Right renal cortex interstitium (tissue), 3 donors: ENCODE results near the gene TRMT112. TPM values are rescaled to one million over a fixed set of nuclear protein-coding genes. Genes with fewer than 3 reads are reported as not detected.
A peak's percentile ranks its signal among the peaks of the same experiment; 100 is the strongest.

Experiments used
- DNase-seq, 3 donors: peaks; one replicate each; pipeline ENCODE4 v3.0.0-alpha.2; 2013; ENCODE audit warnings: low read depth in 3 of 3, low spot score in 2 of 3
- polyA plus RNA-seq, 3 donors: library from polyadenylated mRNA; unstranded; fragments of 120-200 nt; gene quantifications; one replicate each; pipeline ENCODE4 v1.2.1, GENCODE V29; 2013; ENCODE audit not compliant: insufficient read length in 3 of 3

Gene TRMT112
- polyA plus RNA-seq, result 100 to 1,000 TPM; 191 to 224 (median 220) TPM

DNA sequence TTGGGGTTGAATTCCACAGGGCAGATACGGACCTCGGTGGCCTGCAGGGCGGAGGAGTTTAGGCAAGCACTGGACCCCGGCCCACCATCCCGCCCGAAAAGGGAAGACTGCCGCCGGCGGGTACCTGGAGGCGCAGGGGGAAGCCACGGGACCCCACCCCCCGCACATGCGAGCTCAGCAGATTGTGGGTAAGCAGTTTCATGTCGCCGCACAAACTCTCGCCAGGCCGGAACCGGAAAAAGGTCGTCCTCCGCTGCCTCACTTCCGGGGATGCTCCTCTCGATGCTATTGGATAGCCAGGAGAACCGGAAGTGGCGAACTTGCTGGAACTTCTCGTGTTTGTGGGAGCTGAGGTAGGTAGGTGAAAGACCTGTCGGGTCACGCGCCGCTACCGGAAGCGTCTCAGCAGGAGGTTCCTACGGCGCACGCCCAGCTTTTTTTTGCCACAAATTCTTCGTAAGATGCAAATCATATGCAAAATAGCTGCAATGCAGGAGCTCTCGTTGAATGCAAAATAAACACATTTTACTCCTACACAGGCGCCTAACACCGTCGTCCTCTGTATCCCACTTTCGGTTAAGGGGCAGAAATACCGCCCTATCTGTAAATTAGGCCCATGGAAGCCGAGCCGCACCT lies at the start of gene TRMT112:
TSS of gene TRMT112 (minus strand) at position 235 of the 636 bp plus-strand sequence. CDS start at position 202, 33 bp downstream.
- DNase-seq, result peak; percentile 89 to 93 (median 91)

DNA sequence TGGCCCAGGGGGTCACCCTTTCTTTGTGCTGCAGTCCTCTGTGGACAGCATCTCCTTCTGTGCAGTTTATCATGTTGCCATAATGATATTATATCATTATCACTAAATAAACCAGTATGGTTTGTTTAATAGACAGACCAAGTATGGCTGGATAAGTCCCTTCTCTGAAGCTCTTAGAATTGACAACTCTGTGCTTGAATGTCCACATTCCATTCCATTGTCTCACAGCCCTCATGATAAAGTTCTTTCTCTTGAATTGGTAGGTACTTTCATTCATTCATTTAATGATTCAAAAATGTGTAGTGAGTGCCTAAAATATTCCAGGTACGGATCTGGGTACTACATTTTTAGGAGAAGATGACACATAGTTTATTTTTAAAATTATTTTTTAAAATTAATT lies 49.4 kb upstream of the TRMT112 start:
- no peak for DNase-seq

DNA sequence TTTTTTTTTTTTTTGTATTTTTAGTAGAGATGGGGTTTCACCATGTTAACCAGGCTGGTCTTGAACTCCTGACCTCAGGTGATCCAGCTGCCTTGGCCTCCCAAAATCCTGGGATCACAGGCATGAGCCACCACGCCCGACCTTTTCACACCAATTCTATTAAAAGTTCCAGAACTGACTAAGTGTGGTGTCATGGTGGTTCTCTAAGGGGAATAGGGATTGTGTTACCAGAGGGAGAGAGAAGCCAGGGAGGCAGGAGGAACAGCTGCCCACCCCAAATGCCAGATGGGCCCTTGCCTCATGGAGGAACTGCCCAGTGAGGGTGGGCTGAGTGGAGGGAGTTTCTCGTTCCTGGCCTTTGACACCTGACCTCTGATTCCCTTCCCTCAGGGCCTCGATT lies 47.6 kb upstream of the TRMT112 start:
- DNase-seq, result no peak

DNA sequence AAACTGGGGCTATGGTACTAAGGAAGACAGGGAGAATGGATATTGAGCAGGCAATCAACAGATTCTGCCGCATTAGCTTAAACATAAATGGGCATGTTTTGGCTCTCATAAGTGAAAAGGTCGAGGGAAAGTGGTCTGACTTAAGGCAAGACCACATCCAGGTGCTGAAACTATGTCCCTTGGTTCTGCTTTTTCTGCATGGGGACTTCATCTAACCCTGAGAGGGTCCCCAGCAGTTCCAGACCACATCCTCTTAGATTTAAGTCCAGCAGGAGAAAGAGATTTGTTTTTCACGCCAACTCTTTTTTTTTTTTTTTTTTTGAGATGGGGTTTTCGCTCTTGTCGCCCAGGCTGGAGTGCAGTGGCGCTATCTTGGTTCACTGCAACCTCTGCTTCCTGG lies 47.1 kb upstream of the TRMT112 start:
- DNase-seq, result no peak

DNA sequence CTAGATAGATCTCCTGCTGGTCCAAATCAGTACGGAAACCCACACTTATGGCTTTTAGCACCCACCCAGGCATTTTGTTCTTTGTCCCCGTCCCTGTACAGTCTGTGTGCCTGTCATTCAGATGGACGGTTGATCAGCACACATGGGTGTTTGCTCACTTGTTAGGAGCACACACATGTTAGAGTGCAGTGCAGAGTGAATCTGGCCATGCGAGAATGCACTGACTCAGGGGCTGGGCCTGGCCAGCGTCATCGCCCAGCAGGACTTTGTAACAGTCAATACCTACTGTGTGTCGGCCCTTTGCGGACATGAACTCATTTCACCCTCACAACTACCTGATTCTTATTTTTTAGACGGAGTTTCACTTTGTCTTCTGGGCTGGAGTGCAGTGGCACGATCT lies 45.0 kb upstream of the TRMT112 start:
- DNase-seq, result no peak

DNA sequence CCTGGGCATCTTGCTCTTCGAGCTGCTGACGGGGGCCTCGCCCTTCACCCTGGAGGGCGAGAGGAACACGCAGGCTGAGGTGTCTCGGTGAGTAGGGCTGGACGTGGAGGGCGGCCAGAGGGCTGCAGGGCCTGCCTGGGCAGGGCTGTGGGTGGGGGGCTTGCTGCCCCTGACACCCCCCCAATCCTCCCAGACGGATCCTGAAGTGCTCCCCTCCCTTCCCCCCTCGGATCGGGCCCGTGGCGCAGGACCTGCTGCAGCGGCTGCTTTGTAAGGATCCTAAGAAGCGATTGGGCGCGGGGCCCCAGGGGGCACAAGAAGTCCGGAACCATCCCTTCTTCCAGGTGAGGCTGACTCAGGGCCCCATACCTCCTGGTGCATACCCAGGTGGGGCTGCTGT lies 44.3 kb upstream of the TRMT112 start:
- no peak for DNase-seq

DNA sequence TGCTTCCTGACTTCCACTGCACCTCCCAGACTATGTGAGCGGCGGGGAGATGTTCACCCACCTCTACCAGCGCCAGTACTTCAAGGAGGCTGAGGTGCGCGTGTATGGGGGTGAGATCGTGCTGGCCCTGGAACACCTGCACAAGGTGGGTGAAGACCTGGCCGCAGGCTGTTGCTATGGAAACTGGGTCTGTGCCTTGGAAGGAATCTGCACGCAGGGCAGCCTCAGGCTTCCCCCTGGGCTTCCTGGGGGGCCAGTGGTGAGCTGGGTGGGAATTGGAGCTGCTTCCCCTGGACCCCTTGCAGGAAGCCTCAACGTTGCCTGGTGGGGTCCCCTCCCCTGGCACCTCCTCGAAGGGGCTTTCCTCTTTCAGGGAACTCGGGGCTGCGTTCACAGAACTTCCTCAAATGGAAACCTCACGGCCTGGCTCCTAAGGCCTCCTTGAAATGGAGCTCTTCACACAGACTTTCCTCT lies 43.1 kb upstream of the TRMT112 start:
- DNase-seq, result no peak

DNA sequence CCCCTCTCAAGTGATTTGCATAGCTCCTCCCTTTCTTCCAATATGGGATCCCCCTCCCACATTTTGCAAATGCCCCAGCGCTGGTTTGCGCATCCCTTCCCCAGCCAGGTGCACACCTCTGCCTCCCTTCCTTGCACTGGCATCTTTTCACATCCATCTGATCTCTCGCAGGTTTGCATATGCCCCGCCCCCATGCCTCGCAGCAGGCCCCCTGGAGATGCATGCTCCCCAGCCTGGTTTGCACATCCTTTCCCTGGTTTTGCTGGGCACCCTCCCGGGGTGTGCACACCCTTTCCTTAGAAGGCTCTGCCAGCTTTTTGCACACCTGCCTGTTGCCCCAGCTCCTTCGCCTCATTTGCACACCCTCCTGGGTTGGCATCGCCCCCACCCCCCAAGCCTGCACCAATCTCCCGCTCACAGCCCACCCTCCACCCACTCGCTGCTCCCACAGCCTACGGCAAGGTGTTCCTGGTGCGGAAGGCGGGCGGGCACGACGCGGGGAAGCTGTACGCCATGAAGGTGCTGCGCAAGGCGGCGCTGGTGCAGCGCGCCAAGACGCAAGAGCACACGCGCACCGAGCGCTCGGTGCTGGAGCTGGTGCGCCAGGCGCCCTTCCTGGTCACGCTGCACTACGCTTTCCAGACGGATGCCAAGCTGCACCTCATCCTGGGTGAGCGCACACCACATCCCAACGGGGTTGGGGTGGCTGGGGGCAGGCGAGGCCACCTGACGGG lies 42.5 kb upstream of the TRMT112 start:
- DNase-seq, result no peak

DNA sequence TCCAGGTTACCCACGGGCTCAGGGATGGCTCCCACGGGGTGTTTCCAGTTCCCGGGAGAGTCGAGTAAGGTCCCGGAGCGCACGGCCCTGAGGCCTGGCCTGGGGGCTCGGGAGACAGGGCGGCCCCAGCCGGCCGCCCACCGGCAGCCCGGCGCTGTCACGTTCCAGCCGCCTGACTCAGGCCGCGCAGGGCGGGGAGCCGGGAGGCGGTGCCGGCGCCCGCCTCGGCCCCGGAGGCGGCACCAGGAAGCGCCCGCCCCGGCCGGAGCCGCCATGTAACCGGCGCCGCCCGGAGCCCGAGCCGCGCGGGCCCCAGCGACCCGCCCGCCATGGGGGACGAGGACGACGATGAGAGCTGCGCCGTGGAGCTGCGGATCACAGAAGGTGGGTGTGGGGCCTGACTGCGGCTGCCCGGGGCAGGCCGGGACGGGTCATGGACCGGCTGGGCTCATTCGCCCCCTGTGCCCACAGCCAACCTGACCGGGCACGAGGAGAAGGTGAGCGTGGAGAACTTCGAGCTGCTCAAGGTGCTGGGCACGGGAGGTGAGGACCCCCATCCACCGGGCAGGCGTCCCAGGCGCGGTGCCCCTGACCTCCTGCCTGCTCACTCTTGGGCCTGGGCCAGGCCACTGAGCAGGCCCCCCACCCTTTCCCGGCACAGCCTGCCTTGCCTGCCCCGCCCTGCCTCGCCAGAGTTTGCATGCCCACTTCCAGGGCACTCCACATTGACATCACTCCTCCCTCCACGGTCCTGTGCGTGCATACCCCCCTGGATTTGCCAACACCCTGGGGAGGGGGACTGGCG lies 41.8 kb upstream of the TRMT112 start, which contains the start of gene RPS6KA4:
TSS of gene RPS6KA4 (plus strand) at position 256 of the 805 bp plus-strand sequence. CDS start at position 330, 74 bp downstream.
- no peak for DNase-seq

DNA sequence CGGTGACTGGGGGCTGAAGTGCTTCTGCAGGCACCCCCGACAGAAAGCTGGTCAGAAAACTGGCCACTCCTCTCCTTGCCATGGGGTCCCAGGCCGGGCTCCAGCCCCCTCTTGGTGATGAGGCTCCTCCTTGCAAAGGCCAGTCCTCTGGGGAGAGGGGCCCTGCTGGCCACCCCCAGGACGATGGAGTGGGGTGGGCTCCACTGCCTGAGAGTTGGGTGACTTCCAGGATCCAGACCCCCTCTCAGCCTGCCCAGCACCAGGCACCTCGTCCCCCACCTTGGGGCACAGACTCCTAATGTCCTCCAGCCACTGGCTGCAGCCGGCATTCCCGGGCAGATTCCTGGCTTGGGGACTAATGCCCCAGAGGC lies 41.2 kb upstream of the TRMT112 start:
- no peak for DNase-seq

DNA sequence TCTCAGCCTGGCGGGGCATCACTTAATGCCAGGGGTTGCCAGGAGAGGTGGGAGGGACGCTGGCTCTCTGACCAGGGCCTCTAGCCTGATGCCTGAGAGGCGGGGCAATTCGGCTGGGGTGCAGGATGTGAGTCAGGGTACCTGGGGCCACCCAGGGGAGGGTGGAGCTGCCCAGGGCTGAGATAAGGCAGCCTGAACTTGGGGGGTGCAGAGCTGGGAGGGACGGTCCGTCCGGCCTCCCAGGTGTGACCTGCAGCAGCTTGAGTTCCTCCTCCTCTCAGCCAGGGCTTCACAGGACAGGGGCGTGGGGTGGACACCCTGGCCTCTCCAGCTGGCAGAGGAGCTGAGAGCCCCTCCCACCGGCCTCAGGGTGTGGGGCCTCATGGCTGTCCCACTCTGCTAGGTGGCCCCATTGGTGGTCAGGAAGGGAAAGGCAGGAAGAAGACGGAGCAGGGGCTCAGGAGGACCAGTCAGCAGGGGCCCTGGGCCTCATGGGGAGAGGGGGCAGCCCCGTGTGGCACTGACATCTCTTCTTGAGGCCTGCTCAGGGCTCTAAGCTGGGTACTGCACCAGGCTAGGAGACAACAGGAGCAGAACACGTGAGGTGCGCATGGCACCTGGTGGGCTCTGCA lies 40.7 kb upstream of the TRMT112 start:
- DNase-seq, result no peak

DNA sequence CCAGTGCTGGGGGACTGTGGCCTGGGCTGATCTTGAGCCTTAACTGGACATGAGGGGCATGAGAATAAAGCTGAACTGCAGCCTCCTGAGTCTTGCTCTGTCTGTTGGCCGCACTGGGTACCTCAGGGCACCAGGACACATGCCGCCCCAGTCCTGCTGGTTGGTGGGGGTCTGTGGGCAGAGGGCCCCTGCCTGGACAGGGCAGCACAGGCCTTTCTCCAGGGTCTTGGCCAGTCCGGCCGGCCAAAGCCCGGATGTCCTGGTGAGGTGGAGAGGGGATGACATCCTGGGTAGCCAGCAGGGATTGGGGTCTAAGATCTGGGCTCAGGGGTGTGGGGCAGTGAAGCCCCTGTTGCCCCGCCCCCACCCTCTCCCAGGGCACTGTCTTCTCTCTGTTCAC lies 40.1 kb upstream of the TRMT112 start:
- DNase-seq, result no peak

DNA sequence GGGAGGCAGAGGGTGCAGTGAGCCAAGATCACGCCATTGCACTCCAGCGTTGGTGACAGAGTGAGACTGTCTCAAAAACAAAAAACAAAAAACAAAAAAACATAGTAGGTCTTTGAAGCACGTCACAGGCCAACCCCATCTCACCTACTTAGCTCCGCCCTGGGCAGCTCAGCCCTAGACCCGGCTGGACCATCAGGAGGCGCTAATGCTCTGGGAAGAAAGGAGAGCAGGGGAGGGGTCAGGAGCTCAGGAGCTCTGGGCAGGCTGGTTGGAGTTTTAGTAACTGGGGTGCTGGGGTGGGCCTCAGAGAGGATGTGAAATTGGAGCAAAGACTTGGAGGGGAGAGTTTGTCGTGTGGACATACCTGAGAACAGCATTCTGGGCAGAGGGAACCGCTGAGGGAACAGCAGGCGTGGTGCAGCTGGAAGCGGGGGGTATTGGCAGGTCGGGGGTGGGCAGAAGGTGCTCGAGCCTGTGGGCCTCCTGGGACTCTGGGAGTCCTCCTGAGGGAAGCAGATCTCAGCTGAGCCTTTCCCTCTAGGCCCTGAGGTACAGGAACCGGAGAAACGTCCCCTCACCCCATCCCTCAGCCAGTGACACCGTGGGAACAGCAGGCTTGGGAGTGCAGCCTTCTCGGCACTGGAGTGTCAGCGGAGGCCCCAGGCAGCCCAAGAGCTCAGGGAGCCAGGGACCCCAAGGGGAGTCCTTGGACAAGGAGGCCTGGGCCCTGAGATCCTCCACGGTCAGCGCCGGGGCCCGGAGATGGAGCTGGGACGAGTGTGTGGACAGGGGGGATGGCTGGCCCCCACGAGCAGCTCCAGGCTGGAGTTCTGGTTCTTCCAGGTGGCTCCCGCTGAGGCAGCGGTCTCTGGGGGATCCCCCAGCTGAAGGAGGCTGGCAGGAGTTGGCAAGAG lies 39.4 kb upstream of the TRMT112 start:
- DNase-seq, result no peak

DNA sequence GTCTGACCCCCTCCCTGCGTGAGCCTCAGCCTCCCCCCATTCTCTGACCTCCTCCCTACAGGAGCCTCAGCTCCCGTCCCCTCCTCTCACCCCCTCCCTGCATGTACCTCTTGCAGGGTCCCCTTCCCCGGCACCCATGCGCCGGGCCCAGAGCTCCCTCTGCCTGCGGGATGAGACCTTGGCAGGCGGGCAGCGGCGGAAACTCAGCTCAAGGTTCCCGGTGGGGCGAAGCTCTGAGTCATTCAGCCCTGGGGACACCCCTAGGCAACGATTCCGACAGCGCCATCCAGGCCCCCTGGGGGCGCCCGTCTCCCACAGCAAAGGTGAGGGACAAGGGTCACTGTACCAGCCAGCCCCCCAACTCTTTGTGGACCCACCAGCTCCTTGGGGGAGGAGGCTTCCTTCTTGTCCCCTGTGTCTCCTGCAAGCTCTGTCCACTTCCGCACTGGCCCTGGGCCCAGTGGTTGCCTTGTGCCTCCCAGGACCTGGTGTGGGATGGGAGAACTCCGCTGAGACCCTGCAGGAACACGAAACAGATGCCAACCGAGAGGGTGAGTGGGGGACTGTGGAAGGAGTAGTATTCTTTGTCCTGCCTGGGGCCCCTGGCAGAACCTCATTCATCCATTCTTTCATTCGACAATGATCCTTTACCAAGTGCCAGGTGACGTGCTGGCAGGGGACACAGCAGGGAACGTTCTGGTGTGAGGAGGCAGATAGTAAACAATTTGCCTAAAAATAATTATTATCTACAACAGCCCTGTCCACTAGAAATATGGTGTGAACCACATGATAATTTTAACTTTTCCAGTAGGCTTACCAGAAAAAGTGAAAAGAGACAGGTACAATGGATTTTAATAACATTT lies 38.0 kb upstream of the TRMT112 start:
- DNase-seq, result no peak

DNA sequence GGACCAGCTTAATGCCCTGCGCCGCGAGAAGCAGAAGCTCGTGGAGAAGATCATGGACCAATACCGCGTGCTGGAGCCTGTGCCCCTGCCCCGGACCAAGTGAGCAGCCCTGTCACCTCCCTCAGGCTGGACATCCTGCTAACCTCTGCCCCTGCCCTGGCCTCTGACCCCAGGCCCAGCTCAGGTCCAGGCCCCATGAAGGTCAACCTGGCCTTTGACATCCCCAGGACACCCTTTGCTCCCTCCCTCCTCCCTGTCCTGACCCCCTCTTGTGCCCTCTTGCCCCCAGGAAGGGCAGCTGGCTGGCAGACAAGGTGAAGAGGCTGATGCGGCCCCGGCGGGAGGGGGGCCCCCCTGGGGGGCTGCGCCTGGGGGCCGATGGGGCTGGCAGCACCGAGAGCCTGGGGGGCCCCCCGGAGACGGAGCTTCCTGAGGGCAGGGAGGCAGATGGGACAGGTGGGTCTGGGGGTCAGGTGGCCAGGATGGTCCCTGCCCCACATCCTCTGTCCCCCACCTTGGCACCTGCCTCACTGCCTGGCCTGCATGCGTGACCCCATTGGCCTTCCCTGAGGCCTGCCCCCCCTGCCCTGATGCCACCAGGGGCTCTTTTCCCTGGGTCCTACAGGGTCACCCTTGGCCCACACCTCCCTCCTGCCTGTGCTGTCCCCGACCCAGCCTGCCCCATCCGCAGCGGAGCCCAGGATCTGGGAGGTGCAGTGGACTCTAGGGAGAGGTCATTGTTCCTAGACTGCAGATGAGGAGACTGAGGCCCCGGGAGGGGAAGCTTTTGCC lies 36.6 kb upstream of the TRMT112 start:
- no peak for DNase-seq

DNA sequence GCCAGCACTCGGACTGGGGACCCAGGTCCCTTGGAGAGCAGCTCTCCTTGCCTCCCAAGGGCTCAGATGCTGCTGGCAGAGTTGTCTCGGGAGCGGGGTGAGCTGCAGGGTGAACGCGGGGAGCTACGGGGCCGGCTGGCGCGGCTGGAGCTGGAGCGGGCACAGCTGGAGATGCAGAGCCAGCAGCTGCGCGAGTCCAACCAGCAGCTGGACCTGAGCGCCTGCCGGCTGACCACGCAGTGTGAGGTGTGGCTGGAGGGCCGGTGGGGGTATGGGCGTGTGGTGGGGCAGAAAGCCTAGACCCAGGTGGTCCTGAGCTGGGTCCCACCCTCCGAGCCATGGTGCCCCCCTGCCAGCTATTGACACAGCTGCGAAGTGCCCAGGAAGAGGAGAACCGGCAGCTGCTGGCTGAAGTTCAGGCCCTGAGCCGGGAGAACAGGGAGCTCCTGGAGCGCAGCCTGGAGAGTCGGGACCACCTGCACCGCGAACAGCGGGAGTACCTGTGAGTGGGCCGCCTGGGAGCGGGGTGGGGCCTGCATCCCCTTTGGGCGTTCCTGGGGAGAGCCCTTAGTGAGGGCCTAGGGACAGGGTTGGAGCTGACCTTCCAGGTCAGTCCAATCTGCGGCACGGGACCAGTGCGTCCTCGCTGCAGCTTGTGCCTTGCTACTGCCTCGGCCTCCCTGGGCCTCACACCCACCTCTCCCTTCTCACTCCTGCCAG lies 35.8 kb upstream of the TRMT112 start:
- no peak for DNase-seq
